Loucy (cell line): ENCODE measurements around the gene DOC2A.

ENCODE experiments used
- H2AFZ ChIP-seq: fragments of 200-600 bp; sonication (generic); 2 replicates; pipeline ENCODE4 v1.6.0; 2016; ENCODE audit warnings: antibody characterized with exemption, mild to moderate bottlenecking, low read length, moderate library complexity
- H3F3A ChIP-seq: fragments of 200-600 bp; 2 replicates; pipeline ENCODE4 v1.6.0; 2016; ENCODE audit warnings: antibody characterized with exemption, low read depth, mild to moderate bottlenecking
- H3K27me3 ChIP-seq: fragments of 200-600 bp; sonication (generic); 2 replicates; pipeline ENCODE4 v1.6.1; 2014; ENCODE audit warnings: low read length, mild to moderate bottlenecking; ENCODE audit not compliant: insufficient read depth, poor library complexity, severe bottlenecking
- H3K36me3 ChIP-seq: fragments of 200-600 bp; sonication (generic); 2 replicates; pipeline ENCODE4 v1.6.1; 2016; ENCODE audit warnings: low read length; ENCODE audit not compliant: insufficient read depth
- H3K4me1 ChIP-seq: fragments of 200-600 bp; sonication (generic); 2 replicates; pipeline ENCODE4 v1.5.1; 2014; ENCODE audit warnings: low read length, mild to moderate bottlenecking; ENCODE audit not compliant: insufficient read depth, poor library complexity, severe bottlenecking
- H3K4me2 ChIP-seq: fragments of 200-600 bp; sonication (generic); 2 replicates; pipeline ENCODE4 v1.6.0; 2014; ENCODE audit warnings: antibody characterized with exemption, low read length, low read depth, mild to moderate bottlenecking; ENCODE audit not compliant: poor library complexity, severe bottlenecking
- H3K4me3 ChIP-seq: fragments of 200-600 bp; sonication (generic); 2 replicates; pipeline ENCODE4 v1.5.1; 2014; ENCODE audit warnings: low read length, mild to moderate bottlenecking, mixed read lengths; ENCODE audit not compliant: poor library complexity, severe bottlenecking
- H3K79me2 ChIP-seq: fragments of 200-600 bp; sonication (generic); 2 replicates; pipeline ENCODE4 v1.6.1; 2014; ENCODE audit warnings: low read length; ENCODE audit not compliant: insufficient read depth
- H3K9ac ChIP-seq: fragments of 200-600 bp; sonication (generic); 2 replicates; pipeline ENCODE4 v1.6.0; 2014; ENCODE audit warnings: mild to moderate bottlenecking, low read depth, low read length, moderate library complexity; ENCODE audit not compliant: poor library complexity, severe bottlenecking
- H3K9me2 ChIP-seq: fragments of 200-600 bp; sonication (generic); replicated peaks from 2 replicates; pipeline ENCODE4 v1.6.1; 2016; ENCODE audit warnings: low read depth, low read length, mixed read lengths
- H3K9me3 ChIP-seq: fragments of 200-600 bp; sonication (generic); 2 replicates; pipeline ENCODE4 v1.6.1; 2014; ENCODE audit warnings: mild to moderate bottlenecking, antibody characterized with exemption, low read length, low read depth; ENCODE audit not compliant: insufficient read depth
- H4K20me1 ChIP-seq: fragments of 200-600 bp; sonication (generic); 2 replicates; pipeline ENCODE4 v1.6.0; 2014; ENCODE audit warnings: antibody characterized with exemption, low read length, mild to moderate bottlenecking; ENCODE audit not compliant: insufficient read depth, poor library complexity, severe bottlenecking
- EZH2phosphoT487 ChIP-seq: fragments of 200-600 bp; IDR thresholded peaks from 2 replicates; pipeline ENCODE4 v1.6.1; 2018; ENCODE audit warnings: antibody characterized with exemption, mild to moderate bottlenecking, moderate library complexity, borderline replicate concordance
- TF ChIP-seq, protein P1 (sequence below): fragments of 200-600 bp; sonication (generic); conservative IDR thresholded peaks from 2 replicates; pipeline ENCODE4 v1.5.1; 2014; ENCODE audit warnings: mild to moderate bottlenecking, antibody characterized with exemption, low read length

The DOC2A gene

DNA sequence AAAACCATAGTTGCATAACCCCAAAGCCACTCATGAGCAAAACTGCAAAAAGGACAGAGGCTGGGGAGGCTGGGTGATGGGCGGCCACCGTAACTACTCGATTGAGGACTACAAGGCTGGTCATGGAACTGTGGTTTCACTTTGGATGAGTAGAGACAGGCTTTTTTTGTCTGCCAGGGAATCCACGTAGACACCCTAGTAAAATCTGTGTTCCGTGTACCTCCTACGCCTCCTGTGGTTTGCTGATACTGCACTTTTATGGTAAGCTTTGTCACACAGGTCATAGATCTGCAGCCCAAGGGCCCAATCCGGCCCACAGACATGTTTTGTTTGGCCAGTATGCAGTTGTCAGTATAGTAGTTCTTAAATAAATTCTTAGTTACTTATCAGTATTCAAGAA is 22.4 kb upstream of the DOC2A start:
- Histone ChIP-seq H3K4me2 (no peak overlapping the region), H3K4me3 (no peak overlapping the region), H3F3A (no peaks in the 10 kb centered on the region), H3K27me3 (no peaks in the 10 kb centered on the region), H3K9ac (no peak overlapping the region), H3K36me3 (no peaks in the 10 kb centered on the region), H3K79me2 (no peaks in the 10 kb centered on the region), H3K4me1 (peaks cover 12% of the 10 kb centered on the region), H3K9me2 (no peaks in the 10 kb centered on the region), H3K9me3 (no peaks in the 10 kb centered on the region), H2AFZ (no peak overlapping the region), H4K20me1 (no peaks in the 10 kb centered on the region)
- TF ChIP-seq, protein P1, sequence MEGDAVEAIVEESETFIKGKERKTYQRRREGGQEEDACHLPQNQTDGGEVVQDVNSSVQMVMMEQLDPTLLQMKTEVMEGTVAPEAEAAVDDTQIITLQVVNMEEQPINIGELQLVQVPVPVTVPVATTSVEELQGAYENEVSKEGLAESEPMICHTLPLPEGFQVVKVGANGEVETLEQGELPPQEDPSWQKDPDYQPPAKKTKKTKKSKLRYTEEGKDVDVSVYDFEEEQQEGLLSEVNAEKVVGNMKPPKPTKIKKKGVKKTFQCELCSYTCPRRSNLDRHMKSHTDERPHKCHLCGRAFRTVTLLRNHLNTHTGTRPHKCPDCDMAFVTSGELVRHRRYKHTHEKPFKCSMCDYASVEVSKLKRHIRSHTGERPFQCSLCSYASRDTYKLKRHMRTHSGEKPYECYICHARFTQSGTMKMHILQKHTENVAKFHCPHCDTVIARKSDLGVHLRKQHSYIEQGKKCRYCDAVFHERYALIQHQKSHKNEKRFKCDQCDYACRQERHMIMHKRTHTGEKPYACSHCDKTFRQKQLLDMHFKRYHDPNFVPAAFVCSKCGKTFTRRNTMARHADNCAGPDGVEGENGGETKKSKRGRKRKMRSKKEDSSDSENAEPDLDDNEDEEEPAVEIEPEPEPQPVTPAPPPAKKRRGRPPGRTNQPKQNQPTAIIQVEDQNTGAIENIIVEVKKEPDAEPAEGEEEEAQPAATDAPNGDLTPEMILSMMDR: no peak
- TF ChIP-seq EZH2phosphoT487: no peak

DNA sequence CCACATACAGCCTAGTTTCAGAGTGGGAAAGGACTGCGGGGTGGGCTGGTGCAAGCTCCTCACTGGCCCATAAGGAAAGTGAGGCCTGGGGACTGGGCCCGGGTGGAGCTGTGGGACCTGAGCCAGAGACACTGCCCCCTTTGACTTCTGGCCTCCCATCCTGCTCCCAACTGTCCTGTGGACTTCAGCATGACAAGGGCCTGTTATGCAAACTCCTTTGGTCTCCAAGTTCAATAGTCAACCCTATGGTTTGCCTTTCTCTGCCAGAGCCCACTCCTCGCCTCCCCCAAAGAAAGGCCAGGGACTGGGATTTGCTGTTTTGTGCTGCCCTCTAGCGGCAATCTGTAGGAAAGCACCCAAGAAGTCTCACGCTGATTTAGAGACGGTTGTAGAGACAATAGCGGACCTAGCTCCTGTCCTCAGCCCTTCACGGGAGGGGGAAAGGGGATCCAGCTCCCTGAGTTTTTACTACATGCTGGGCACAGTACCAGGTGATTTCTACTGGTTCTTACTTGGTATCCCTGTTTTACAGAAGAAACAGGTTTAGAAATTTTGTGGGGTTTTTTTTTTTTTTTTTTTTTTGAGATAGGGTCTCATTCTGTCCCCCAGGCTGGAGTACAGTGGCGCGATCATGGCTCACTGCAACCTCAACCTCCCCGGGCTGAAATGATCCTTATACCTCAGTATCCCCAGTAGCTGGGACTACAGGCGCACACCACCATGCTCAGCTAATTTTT is 21.4 kb upstream of the DOC2A start:
- Histone ChIP-seq H3K79me2 (no peaks in the 10 kb centered on the region), H3K4me2 (no peak overlapping the region), H3K27me3 (no peaks in the 10 kb centered on the region), H3F3A (no peaks in the 10 kb centered on the region), H3K9ac (no peak overlapping the region), H3K9me3 (no peaks in the 10 kb centered on the region), H3K36me3 (no peaks in the 10 kb centered on the region), H3K9me2 (no peaks in the 10 kb centered on the region), H4K20me1 (no peaks in the 10 kb centered on the region), H3K4me3 (no peak overlapping the region), H3K4me1 (peaks cover 12% of the 10 kb centered on the region), H2AFZ (no peak overlapping the region)
- no peak for TF ChIP-seq EZH2phosphoT487
- TF ChIP-seq, protein P1: peak; percentile 94

DNA sequence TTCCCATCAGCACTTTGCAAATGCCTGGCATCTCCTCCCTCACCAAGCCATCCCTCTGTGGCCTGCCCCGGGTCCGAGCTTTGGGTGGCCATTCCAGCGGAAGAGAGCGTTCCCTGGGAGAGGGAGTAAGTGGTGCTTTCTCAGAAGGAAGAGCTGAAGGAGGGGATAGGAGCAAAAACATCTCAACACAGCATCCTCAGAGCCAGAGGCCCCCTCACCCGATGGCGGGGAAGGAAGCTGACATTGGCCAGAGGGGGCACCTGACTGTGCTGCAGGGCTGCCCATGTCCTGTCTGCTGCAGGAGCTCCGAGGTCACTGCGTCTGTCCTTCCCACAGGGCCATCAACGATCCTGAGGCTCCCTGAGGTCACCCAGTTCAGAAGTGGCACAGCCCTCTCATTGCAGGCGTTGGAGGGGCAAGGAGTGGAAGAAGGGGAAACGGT is 20.7 kb upstream of the DOC2A start:
- Histone ChIP-seq H2AFZ (no peak overlapping the region), H3K9ac (peak overlapping the region; percentile 24), H3K4me1 (peaks cover 12% of the 10 kb centered on the region), H4K20me1 (no peaks in the 10 kb centered on the region), H3K9me2 (no peaks in the 10 kb centered on the region), H3K36me3 (no peaks in the 10 kb centered on the region), H3K4me3 (peak overlapping the region; percentile 53), H3F3A (no peaks in the 10 kb centered on the region), H3K9me3 (no peaks in the 10 kb centered on the region), H3K79me2 (no peaks in the 10 kb centered on the region), H3K27me3 (no peaks in the 10 kb centered on the region), H3K4me2 (peak overlapping the region; percentile 63)
- no peak for TF ChIP-seq EZH2phosphoT487
- TF ChIP-seq, protein P1: no peak
